Measurements from ENCODE around the gene PEAK3. TPM values are rescaled to one million over a fixed set of nuclear protein-coding genes. Genes with fewer than 3 reads are reported as not detected.

PEAK3 gene
- total RNA-seq: not detected in 2 replicates

GRCh38 chr19:2282062-2282861 is at the start of gene PEAK3:
TSS of gene PEAK3 (minus strand) at chr19:2282175. CDS start at chr19:2280931, 1,244 bp downstream.

DNA sequence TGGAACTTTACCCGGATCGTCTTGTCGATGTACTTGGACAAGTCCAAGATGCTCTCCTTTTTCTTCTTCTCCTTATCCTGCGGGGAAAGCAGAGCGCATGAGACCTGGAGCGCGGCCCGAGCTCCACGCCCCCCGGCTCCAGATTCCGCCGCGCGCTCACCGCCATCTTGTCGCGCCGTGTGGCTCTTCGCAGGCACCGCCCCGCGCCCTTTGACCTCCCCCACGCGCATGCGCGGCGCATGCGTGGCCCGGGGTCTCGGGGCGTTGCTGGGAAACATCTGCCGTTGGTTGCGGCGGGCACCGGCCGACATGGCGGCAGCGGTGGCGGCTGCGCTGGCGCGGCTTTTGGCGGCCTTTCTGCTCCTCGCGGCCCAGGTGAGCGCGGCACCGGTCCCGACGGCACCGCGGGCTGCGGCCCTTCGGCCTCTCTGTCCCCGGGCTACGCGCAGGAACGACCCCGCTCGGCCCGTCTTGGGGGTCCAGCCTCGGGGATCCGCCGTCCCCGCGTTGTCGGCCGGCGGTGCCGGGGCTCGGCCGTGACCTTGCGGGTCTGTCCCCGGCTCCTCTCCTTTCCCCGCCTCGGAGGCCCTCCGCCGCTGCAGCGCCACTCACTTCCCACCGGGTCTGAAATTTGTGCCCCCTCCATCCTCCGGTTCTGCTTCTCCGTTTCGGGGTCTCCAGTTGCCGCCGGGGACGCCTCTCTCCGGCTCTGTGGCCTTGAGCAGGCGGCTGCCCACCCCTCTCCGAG is 46.6 kb upstream of the PEAK3 start, which contains the start of the genes LSM7 and SPPL2B:
TSS of gene LSM7 (minus strand) at position 186 of the 748 bp plus-strand sequence. CDS start at position 166, 20 bp downstream.
TSS of gene SPPL2B (plus strand) at position 284 of the 748 bp plus-strand sequence. CDS start at position 310, 26 bp downstream.

GRCh38 chr19:2308114-2308556 is 26.2 kb upstream of the PEAK3 start, which contains the start of gene LINGO3:
TSS of gene LINGO3 (minus strand) at chr19:2308154. CDS start at chr19:2291776, 16,378 bp downstream.

DNA sequence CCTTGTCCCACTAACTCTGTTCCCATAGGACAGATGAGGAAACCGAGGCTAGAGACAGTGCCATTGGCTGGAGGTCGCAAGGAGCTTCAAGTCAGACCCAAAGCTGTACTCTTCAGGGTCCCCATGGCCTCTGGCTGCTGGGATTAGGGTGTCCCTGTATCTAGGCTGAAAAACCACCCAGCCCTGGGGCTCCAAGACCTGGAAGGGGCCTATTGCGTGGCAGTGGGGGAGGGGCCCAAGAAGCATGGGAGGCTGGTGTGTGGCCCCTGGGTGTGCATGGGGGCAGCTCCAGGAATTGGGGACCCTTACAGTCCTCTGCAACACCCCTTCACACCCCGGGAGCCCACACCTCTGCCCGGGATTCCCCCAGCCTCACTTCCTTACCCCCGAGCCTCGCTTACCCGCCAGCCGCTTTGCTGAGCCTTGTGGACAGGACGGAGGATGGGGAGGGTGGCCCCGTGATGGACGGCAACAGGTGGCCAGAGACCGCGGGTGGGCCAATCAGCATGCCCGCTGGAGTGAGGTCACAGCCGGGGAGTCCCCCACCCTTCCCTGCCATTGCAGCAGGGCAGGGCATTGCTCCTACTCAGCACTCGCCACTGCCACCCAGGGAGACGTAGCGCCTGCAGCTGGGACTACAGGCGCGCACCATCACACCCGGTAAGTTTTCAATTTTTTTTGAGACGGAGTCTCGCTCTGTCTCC is 25.8 kb downstream of the PEAK3 start, which contains the start of gene JSRP1:
TSS of gene JSRP1 (minus strand) at position 436 of the 704 bp plus-strand sequence. CDS start 1,103 bp downstream, outside the sequence.

GRCh38 chr19:2249010-2249866 is 32.7 kb downstream of the PEAK3 start, which contains the start of gene AMH:
TSS of gene AMH (plus strand) at chr19:2249323. CDS start at chr19:2249333, 10 bp downstream.

DNA sequence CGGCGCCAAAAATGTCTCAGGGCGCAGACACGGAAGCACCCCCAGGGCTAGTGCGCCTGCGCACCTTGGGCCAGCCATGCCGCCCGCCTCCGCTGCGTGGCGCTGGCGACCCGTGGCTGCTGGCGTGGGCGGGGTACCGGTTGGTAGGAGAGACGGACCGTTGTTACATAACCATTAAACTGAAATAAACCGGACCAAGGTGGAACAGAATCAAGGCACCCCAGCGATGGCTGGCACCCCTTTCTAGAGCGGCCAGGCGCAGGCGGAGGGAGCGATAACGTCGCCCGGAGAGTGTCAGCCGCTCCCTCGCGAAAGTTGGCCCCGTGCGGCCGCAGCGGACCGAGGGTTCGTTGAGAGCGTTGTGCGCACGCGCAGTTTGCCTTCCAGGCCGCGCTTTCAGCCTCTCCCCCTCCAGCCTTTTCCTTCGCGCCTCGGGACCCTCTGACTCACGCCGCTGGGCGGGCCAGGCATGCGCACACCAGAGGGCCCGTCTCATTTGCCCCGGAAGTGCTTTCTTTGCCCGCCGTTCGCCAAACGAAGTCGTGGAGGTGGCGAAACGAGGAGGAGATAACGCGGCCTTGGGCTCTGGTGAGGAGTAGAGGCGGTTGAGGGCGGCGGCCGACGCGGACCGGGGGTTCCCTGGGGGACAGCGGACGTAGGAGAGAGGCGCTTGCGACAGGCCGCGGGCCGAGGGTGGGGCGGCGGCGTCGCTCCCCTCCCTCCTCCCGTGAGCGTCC is 45.5 kb downstream of the PEAK3 start, which contains the start of the genes PLEKHJ1 and SF3A2:
TSS of gene PLEKHJ1 (minus strand) at position 16 of the 737 bp plus-strand sequence. CDS start 81 bp downstream, outside the sequence.
TSS of gene SF3A2 (plus strand) at position 511 of the 737 bp plus-strand sequence. CDS start 6,595 bp downstream, outside the sequence.

Other genes with a start within 250 kb of the PEAK3 start
- gene MKNK2, start 230.9 kb downstream of the PEAK3 start, total RNA-seq: 115 and 149 TPM in 2 replicates
- gene MOB3A, start 185.8 kb downstream of the PEAK3 start, total RNA-seq: 44.3 and 46.5 TPM in 2 replicates
- gene IZUMO4, start 185.3 kb downstream of the PEAK3 start, total RNA-seq: 0.70 and 1.1 TPM in 2 replicates
- gene AP3D1, start 130.6 kb downstream of the PEAK3 start, total RNA-seq: 83.1 and 86.9 TPM in 2 replicates
- gene DOT1L, start 118.2 kb downstream of the PEAK3 start, total RNA-seq: 7.9 and 9.9 TPM in 2 replicates
- 63.9 and 89.6 TPM in 2 replicates for gene PLEKHJ1, start 45.8 kb downstream of the PEAK3 start, total RNA-seq
- gene SF3A2, start 45.4 kb downstream of the PEAK3 start, total RNA-seq: 31.6 and 42.5 TPM in 2 replicates
- gene AMH, start 32.9 kb downstream of the PEAK3 start, total RNA-seq: 0.16 and 1.3 TPM in 2 replicates
- gene JSRP1, start 25.8 kb downstream of the PEAK3 start, total RNA-seq: not detected in 2 replicates
- gene LINGO3, start 26.0 kb upstream of the PEAK3 start, total RNA-seq: not detected in 2 replicates
- 310 and 405 TPM in 2 replicates for gene LSM7, start 46.4 kb upstream of the PEAK3 start, total RNA-seq
- gene SPPL2B, start 46.5 kb upstream of the PEAK3 start, total RNA-seq: 19.9 and 30.5 TPM in 2 replicates
- gene TMPRSS9, start 78.1 kb upstream of the PEAK3 start, total RNA-seq: not detected in 2 replicates
- gene TIMM13, start 145.4 kb upstream of the PEAK3 start, total RNA-seq: 53.6 and 97.9 TPM in 2 replicates
- gene LMNB2, start 174.8 kb upstream of the PEAK3 start, total RNA-seq: 79.4 and 192 TPM in 2 replicates
- gene GADD45B, start 194.0 kb upstream of the PEAK3 start, total RNA-seq: 19.2 and 30.0 TPM in 2 replicates